ENCODE results near the gene CD9.
A peak's percentile ranks its signal among the peaks of the same experiment; 100 is the strongest.

Gene CD9

GRCh38 chr12:6265038-6265405 lies 64.8 kb downstream of the CD9 start:
- ChIA-PET CTCF (interaction anchor here (1.5 to 3.8 kb wide), 2 partner anchors 14 to 17 kb away, joined by 4 to 17 read pairs; no protein-coding TSS in a partner anchor), POLR2A (no interaction called here)
- no peak for TF ChIP-seq CTCF (IDR thresholded peaks at IDR 0.05; ENCODE audit: control extremely low read depth, extremely low read depth, low read depth, missing control alignments)
- no peak for DNase-seq (ENCODE audit: extremely low spot score)

GRCh38 chr12:6266541-6266966 lies 66.4 kb downstream of the CD9 start:
- no peak for TF ChIP-seq CTCF (IDR thresholded peaks at IDR 0.05; ENCODE audit: control extremely low read depth, extremely low read depth, low read depth, missing control alignments)
- POLR2A ChIA-PET, result interaction anchor here (0.7 kb wide), 1 partner anchor 200 kb away, joined by 6 read pairs; no protein-coding TSS in a partner anchor
- CTCF ChIA-PET, result interaction anchor here (1.3 to 3.8 kb wide), 4 partner anchors 9 to 71 kb away, joined by 3 to 17 read pairs (median 6); no protein-coding TSS in a partner anchor

GRCh38 chr12:6266971-6267721 lies 66.9 kb downstream of the CD9 start:
- CTCF ChIA-PET, result interaction anchor here (1.3 to 3.8 kb wide), 5 partner anchors 9 to 72 kb away, joined by 3 to 20 read pairs (median 9); no protein-coding TSS in a partner anchor
- POLR2A ChIA-PET, result interaction anchor here (0.6 to 0.7 kb wide), 2 partner anchors 11 to 201 kb away, joined by 3 to 6 read pairs; no protein-coding TSS in a partner anchor
- peak; percentile 45 for DNase-seq (ENCODE audit: extremely low spot score)
- TF ChIP-seq CTCF (IDR thresholded peaks at IDR 0.05; ENCODE audit: control extremely low read depth, extremely low read depth, low read depth, missing control alignments), result no peak

More at GRCh38 chr12:6266541-6266966, 66.4 kb downstream of the CD9 start:
- no peak for DNase-seq (ENCODE audit: extremely low spot score)

- CTCF ChIA-PET, result interaction anchor here (0.7 to 2.5 kb wide), 3 partner anchors 10 to 73 kb away, joined by 3 to 20 read pairs (median 10); no protein-coding TSS in a partner anchor
- DNase-seq (ENCODE audit: extremely low spot score), result no peak
- POLR2A ChIA-PET, result no interaction called here
Measured at GRCh38 chr12:6268484-6269157, 68.4 kb downstream of the CD9 start.

GRCh38 chr12:6269986-6270385 lies 69.8 kb downstream of the CD9 start:
- no peak for DNase-seq (ENCODE audit: extremely low spot score)
- TF ChIP-seq CTCF (IDR thresholded peaks at IDR 0.05; ENCODE audit: control extremely low read depth, extremely low read depth, low read depth, missing control alignments), result no peak
- ChIA-PET POLR2A (no interaction called here), CTCF (interaction anchor here (1.0 to 2.5 kb wide), 2 partner anchors 14 to 74 kb away, joined by 3 to 10 read pairs; no protein-coding TSS in a partner anchor)

More at GRCh38 chr12:6268484-6269157, 68.4 kb downstream of the CD9 start:
- TF ChIP-seq CTCF (IDR thresholded peaks at IDR 0.05; ENCODE audit: control extremely low read depth, extremely low read depth, low read depth, missing control alignments), result no peak

- no peak for TF ChIP-seq CTCF (IDR thresholded peaks at IDR 0.05; ENCODE audit: control extremely low read depth, extremely low read depth, low read depth, missing control alignments)
- CTCF ChIA-PET, result no interaction called here
- POLR2A ChIA-PET, result no interaction called here
- no peak for DNase-seq (ENCODE audit: extremely low spot score)
Measured at GRCh38 chr12:6271281-6271680, 71.1 kb downstream of the CD9 start.
